H1 (cell line): ENCODE data around the gene FBXO21.

Experiments
- EP300 ChIP-seq, 2 experiments: IDR thresholded peaks; 1 replicate in 1 of 2; 2 replicates in 1 of 2; pipeline ENCODE4 v1.6.1; 2011 to 2012; ENCODE audit warnings: low read depth in 2 of 2, low read length in 2 of 2, mild to moderate bottlenecking in 2 of 2, borderline replicate concordance in 1 of 2, inconsistent platforms in 1 of 2, moderate library complexity in 1 of 2
- FOSL1 ChIP-seq: IDR thresholded peaks from 2 replicates; pipeline ENCODE4 v1.6.1; 2011; ENCODE audit warnings: mild to moderate bottlenecking, low read depth, low read length, moderate library complexity; ENCODE audit not compliant: insufficient read depth
- HDAC6 ChIP-seq: IDR thresholded peaks from one replicate; pipeline ENCODE4 v1.7.1; 2012; ENCODE audit warnings: low read depth, mild to moderate bottlenecking, inconsistent platforms, low read length, moderate library complexity
- RAD21 ChIP-seq, 2 experiments: IDR thresholded peaks in 1 of 2; conservative IDR thresholded peaks in 1 of 2; 2 replicates each; pipeline ENCODE4 v1.6.1; 2011; ENCODE audit warnings: low read depth in 2 of 2, low read length in 2 of 2, improper control_type of control experiment in 1 of 2, inconsistent platforms in 1 of 2, mild to moderate bottlenecking in 1 of 2, moderate library complexity in 1 of 2
- SP1 ChIP-seq: IDR thresholded peaks from 2 replicates; pipeline ENCODE4 v1.6.1; 2011; ENCODE audit warnings: low read depth, low read length

GRCh38 chr12:117113231-117113630 lies 77.0 kb downstream of the FBXO21 start:
- TF ChIP-seq EP300 (IDR thresholded peaks at IDR 0.05; ENCODE audit: borderline replicate concordance in 1 of 2, low read depth in 2 of 2, low read length in 2 of 2) (no peak), SP1 (no peak), FOSL1 (no peak), RAD21 (IDR thresholded peaks at IDR 0.05 in 1 of 2, conservative IDR thresholded peaks at IDR 0.05 in 1 of 2; ENCODE audit: low read depth in 2 of 2, low read length in 2 of 2) (no peak), HDAC6 (no peak)
